ENCODE measurements around the gene TC2N.
A peak's percentile ranks its signal among the peaks of the same experiment; 100 is the strongest.
"Not testable (repeated sequence)": the region's sequence is repeated elsewhere in the genome, so short reads cannot be mapped to it uniquely, and the experiment has no call there.

TC2N gene

DNA sequence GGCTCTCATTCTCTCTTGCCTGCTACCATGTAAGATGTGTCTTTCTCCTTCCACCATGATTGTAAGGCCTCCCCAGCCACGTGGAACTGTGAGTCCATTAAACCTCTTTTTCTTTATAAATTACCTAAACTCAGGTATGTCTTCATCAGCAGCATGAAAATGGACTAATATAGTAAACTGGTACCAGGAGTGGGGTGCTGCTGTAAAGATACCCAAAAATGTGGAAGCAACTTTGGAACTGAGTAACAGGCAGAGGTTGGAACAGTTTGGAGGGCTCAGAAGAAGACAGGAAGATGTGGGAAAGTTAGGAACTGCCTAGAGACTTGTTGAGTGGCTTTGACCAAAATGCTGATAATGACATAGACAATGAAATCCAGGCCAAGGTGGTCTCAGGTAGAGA, 61.2 kb downstream of the TC2N start:
- DNase-seq, H3K4me3 Mint-ChIP-seq, H3K27ac Mint-ChIP-seq, H3K27me3 Mint-ChIP-seq: not testable (repeated sequence)
- H3K36me3 Mint-ChIP-seq (ENCODE audit: low read depth): peaks cover 71% of the 10 kb centered on the region
- H3K9me3 Mint-ChIP-seq: peaks cover 33% of the 10 kb centered on the region
- peaks cover 18% of the 10 kb centered on the region for H3K4me1 Mint-ChIP-seq (ENCODE audit: low read depth)

DNA sequence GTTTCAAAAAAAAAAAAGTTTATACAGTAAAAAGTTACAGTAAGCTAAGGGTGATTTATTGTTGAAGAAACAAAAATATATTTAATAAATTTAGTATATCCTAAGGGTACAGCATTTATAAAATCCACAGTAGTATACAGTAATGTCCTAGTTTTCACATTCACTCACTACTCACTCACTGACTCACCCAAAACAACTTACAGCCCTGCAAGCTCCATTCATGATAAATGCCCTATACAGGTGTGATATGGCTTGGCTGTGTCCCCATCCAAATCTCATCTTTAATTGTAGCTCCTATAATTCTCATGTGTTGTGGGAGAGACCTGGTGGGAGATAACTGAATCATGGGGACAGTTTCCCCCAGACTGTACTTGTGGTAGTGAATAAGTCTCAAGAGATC, 61.7 kb downstream of the TC2N start:
- H3K27me3 Mint-ChIP-seq: no peaks in the 10 kb centered on the region
- H3K27ac Mint-ChIP-seq: no peak overlapping the region
- DNase-seq: no peak
- peaks cover 18% of the 10 kb centered on the region for H3K4me1 Mint-ChIP-seq (ENCODE audit: low read depth)
- H3K4me3 Mint-ChIP-seq: no peak overlapping the region
- peaks cover 67% of the 10 kb centered on the region for H3K36me3 Mint-ChIP-seq (ENCODE audit: low read depth)
- peaks cover 33% of the 10 kb centered on the region for H3K9me3 Mint-ChIP-seq

DNA sequence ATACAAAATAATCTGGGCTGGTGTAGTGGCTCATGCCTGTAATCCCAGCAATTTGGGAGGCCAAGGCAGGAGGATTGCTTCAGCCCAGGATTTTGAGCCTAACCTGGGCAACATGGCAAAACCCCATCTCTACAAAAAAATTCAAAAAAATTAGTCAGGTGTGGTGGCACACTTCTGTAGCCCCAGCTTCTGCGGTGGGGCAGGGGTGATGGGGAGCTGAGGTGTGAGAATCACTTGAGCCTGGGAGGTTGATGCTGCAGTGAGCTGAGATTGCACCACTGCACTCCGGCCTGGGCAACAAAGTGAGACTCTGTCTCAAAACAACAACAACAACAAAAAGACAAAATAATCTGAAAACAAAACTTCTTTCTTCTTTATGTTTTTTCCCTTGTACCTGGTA, 66.0 kb downstream of the TC2N start:
- DNase-seq: no peak
- Mint-ChIP-seq H3K4me3 (no peak overlapping the region), H3K36me3 (ENCODE audit: low read depth) (peaks cover 36% of the 10 kb centered on the region), H3K27me3 (no peaks in the 10 kb centered on the region), H3K9me3 (peaks cover 7% of the 10 kb centered on the region), H3K4me1 (ENCODE audit: low read depth) (peaks cover 31% of the 10 kb centered on the region), H3K27ac (peak overlapping the region; percentile 37)

DNA sequence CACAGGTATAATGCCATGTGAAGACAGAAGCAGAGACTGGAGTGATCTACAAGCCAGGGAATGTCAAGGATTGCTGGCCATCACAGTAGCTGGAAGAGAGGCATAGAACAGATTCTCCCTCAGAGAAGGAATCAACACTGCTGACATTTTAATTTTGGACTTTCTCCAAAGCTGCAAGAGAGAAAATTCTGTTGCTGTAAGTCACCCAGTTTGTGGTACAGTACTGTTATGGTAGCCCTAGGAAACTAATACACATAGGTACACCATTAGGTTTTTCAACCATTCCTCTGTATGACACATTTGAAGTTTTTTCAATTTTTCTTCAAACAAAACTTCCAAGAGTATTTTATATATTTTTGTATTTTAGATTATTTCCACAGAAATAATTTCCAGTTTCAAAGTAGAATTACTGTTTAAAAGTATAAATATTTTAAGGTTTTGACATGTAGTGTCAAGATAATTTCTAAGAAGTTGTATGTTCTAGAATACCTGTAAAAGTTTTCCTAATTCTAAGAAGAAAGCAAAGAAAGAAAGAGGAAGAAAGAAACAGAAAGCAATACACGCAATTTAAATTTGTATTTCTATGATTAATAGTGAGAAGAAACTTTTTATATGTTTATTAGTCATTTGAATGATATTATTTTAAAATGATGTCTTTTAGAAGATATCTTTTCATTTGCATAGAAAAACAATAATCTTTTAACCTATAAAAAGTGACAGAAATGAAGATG, 70.6 kb downstream of the TC2N start:
- H3K27ac Mint-ChIP-seq: peak overlapping the region; percentile 88
- H3K36me3 Mint-ChIP-seq (ENCODE audit: low read depth): peaks cover 46% of the 10 kb centered on the region
- H3K27me3 Mint-ChIP-seq: no peaks in the 10 kb centered on the region
- H3K4me3 Mint-ChIP-seq: no peak overlapping the region
- no peak for DNase-seq
- H3K9me3 Mint-ChIP-seq: no peaks in the 10 kb centered on the region
- H3K4me1 Mint-ChIP-seq (ENCODE audit: low read depth): peaks cover 41% of the 10 kb centered on the region

DNA sequence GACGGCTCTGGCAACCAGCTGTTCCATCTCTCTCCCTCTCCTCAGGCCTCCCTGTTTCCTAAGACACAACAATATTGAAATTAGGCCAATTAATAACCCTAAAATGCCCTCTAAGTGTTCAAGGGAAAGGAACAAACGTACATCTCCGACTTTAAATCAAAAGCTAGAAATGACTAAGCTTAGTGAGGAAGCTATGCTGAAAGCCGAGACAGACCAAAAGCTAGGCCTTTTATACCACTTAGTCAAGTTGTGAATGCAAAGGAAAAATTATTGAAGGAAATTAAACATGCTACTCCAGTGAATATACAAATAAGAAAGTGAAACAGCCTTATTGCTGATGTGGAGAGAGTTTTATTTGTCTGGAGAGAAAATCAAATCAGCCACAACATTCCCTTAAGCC, 73.6 kb downstream of the TC2N start:
- peak overlapping the region; percentile 50 for H3K27ac Mint-ChIP-seq
- H3K4me3 Mint-ChIP-seq: peak overlapping the region; percentile 1
- no peaks in the 10 kb centered on the region for H3K9me3 Mint-ChIP-seq
- H3K36me3 Mint-ChIP-seq (ENCODE audit: low read depth): peaks cover 52% of the 10 kb centered on the region
- peaks cover 30% of the 10 kb centered on the region for H3K4me1 Mint-ChIP-seq (ENCODE audit: low read depth)
- H3K27me3 Mint-ChIP-seq: no peaks in the 10 kb centered on the region
- no peak for DNase-seq

DNA sequence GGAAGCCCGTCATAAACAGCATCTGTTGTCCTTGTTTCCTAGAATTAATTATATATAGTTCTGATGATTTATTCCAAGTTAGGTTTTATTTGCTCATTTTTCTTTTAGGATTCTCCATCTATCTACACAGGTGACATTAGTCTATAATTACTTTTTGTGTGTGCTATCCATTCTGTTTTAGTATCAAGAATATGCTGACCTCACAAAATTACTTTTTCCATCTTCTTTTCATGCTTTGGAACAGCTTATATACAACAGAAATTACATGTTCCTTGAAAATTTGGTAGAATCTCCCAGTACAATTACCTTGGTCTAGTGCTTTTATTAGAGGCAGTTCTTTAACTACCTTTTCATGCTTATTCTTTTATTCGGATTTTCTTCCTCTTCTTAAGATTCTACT, 81.1 kb downstream of the TC2N start:
- Mint-ChIP-seq H3K9me3 (no peaks in the 10 kb centered on the region), H3K4me3 (no peak overlapping the region), H3K4me1 (ENCODE audit: low read depth) (peaks cover 1% of the 10 kb centered on the region), H3K27ac (no peak overlapping the region), H3K36me3 (ENCODE audit: low read depth) (peaks cover 60% of the 10 kb centered on the region), H3K27me3 (no peaks in the 10 kb centered on the region)
- no peak for DNase-seq

DNA sequence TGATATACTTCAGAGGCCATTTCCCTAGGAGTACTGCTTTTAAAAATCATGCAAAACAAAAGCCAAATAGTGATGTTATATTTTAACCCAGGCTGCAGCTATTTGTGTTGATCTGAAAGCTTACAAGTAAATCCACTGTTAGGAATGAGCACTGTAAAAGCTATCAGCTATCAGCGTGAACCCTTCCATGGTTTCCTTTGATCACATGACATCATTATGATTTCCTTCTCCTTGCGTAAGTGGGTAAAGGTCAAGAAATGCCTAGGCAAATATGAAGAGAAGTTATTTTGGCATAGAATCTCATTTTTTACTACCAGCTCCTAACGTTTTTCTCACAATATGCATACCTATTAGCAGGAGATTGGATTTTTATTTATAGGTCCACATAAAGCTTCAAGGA, 86.9 kb downstream of the TC2N start:
- Mint-ChIP-seq H3K4me3 (no peak overlapping the region), H3K36me3 (ENCODE audit: low read depth) (peaks cover 40% of the 10 kb centered on the region), H3K27me3 (no peaks in the 10 kb centered on the region), H3K9me3 (no peaks in the 10 kb centered on the region), H3K4me1 (ENCODE audit: low read depth) (peaks cover 1% of the 10 kb centered on the region), H3K27ac (no peak overlapping the region)
- DNase-seq: no peak

DNA sequence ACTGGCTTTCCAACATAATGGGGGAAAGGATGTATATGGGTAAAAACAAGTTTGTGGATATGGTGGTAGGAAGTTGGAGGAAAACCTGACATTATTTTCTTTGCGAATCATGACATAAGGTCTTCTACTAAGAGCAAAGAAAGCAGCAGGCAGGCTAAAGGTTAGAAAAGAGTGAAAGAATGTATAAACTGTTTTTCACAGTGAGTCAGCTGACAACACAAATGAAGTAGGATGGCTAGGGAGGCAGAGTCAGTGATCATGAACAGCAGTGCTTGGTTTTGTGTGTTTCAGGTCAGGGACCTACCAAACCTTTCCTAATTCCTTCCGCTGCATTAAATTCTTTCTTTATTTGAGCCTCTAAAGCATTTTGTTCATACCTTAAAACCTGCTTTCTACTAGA, 89.1 kb downstream of the TC2N start:
- H3K27me3 Mint-ChIP-seq: no peaks in the 10 kb centered on the region
- no peak overlapping the region for H3K4me3 Mint-ChIP-seq
- peaks cover 23% of the 10 kb centered on the region for H3K36me3 Mint-ChIP-seq (ENCODE audit: low read depth)
- H3K9me3 Mint-ChIP-seq: no peaks in the 10 kb centered on the region
- no peak for DNase-seq
- H3K4me1 Mint-ChIP-seq (ENCODE audit: low read depth): peaks cover 14% of the 10 kb centered on the region
- H3K27ac Mint-ChIP-seq: no peak overlapping the region

DNA sequence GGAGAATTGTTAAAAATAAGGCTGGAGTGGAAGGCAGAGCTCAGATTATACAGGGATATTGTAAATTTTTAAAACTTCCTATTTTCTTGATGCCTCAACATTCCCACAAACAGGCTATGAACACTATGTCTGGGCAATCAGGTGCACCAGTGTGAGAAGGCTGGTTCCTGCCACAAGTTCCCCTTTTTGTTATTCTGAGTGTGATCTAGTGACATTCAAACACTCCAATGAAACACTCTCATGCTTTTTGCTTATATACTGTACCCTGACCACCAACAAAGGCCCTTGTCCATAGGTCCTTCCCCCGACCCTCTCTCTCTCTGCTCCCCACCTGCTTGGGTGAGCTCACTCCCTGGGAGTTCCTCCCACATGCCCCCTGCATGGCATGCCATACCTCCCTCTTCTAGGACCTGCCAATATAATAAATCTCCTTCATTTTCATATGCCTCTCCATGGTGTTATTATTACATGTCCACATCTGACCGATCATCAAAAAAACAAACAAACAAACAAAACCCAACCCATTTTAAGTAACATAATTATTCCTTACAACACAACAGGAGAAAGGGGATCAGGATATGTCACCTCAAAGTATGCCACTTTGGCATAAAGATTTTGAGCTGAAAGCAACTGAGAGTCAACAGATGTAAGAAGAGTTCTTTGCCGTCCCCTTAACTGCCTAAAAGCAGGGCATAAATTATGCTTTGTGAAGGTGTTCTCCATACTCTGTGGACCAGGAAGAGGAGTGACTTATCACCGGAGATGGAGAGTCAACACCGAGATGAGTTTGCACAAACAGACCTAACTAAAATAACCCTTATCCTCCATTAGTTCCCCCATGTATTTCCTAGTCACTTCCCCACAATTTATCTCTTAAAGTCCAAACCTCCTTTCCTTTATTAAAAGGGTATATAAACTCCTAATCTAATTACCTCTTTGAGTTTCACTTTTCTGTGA, 92.9 kb downstream of the TC2N start:
- Mint-ChIP-seq H3K36me3 (ENCODE audit: low read depth) (peaks cover 7% of the 10 kb centered on the region), H3K4me3 (no peak overlapping the region), H3K27me3 (no peaks in the 10 kb centered on the region), H3K9me3 (no peaks in the 10 kb centered on the region), H3K27ac (no peak overlapping the region), H3K4me1 (ENCODE audit: low read depth) (peaks cover 16% of the 10 kb centered on the region)
- DNase-seq: no peak

DNA sequence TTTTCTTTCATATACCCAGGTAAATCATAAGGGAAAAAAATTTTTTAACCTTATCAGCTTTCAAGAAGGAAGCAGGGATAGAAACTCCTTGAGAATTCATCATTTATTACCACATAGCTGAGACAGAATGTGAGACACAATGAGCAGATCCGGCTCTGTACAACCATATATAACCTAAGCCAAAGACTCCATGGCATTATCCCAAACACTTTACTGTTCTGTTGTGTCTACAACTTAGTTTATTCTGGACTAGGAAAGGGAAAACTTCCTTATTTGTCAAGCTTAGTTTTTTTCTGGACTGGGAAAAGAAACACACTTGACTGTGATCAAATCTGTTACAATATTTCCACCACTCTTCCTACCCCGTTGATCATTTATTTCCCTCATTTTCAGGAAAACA, 97.2 kb downstream of the TC2N start:
- no peaks in the 10 kb centered on the region for H3K27me3 Mint-ChIP-seq
- no peak overlapping the region for H3K27ac Mint-ChIP-seq
- no peak overlapping the region for H3K4me3 Mint-ChIP-seq
- DNase-seq: no peak
- no peaks in the 10 kb centered on the region for H3K9me3 Mint-ChIP-seq
- H3K36me3 Mint-ChIP-seq (ENCODE audit: low read depth): peaks cover 12% of the 10 kb centered on the region
- H3K4me1 Mint-ChIP-seq (ENCODE audit: low read depth): peaks cover 17% of the 10 kb centered on the region

DNA sequence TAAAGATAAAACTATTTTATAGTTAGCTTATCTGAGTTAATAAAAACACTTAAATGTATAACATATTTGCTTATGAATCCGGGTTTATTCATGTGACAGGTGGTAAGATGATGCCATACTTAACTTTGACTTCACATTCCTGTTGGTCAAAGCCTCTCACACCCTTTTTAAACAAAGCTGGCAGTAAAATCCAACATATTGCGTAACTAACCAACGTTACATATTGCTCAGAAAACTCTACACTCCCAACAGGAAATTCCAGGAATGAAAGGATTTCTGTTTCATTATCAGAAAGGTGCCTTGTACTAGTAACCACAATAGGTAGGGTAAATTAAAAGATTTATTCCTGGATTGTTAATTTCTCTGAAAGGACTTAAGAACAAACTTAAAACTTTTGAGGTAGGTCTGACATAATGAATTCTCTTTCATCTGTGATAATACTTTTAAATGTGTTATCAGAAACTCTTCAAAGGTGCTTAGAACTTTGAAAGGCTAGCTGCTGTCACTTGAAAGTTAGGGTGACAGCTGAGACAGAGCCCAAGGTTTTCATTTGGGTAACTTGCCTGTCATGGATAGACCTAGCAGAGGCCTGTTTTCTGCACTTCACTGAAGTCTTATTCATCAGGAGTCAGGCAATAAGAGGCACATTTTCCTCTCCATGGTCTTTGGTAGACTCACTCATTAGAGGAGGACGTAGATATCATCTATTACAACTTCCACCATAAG, 111.6 kb downstream of the TC2N start:
- no peak for DNase-seq
- Mint-ChIP-seq H3K4me3 (no peak overlapping the region), H3K27ac (no peak overlapping the region), H3K27me3 (no peaks in the 10 kb centered on the region), H3K9me3 (peaks cover 11% of the 10 kb centered on the region), H3K36me3 (ENCODE audit: low read depth) (peaks cover 22% of the 10 kb centered on the region), H3K4me1 (ENCODE audit: low read depth) (no peaks in the 10 kb centered on the region)

DNA sequence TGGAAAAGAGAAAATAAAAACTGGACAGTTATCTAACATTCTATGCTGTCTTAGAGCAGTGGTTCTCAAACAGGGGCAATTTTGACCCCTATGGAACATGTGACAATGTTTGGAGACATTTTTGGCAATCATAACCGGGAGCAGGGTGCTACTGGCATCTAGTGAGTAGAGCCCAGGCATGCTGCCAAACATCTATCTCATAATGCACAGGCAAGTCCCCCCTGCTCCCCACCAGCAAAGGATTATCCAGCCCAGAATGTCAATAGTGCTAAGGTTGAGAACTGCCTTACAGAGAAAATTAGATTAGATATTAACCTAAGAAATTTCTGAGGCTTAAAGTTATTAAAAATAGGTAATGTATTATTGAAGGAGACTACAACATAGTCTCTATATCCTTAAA, 112.5 kb downstream of the TC2N start:
- H3K4me1 Mint-ChIP-seq (ENCODE audit: low read depth): no peaks in the 10 kb centered on the region
- H3K9me3 Mint-ChIP-seq: peaks cover 5% of the 10 kb centered on the region
- H3K27me3 Mint-ChIP-seq: no peaks in the 10 kb centered on the region
- no peak overlapping the region for H3K4me3 Mint-ChIP-seq
- H3K36me3 Mint-ChIP-seq (ENCODE audit: low read depth): peaks cover 13% of the 10 kb centered on the region
- H3K27ac Mint-ChIP-seq: no peak overlapping the region
- DNase-seq: no peak

DNA sequence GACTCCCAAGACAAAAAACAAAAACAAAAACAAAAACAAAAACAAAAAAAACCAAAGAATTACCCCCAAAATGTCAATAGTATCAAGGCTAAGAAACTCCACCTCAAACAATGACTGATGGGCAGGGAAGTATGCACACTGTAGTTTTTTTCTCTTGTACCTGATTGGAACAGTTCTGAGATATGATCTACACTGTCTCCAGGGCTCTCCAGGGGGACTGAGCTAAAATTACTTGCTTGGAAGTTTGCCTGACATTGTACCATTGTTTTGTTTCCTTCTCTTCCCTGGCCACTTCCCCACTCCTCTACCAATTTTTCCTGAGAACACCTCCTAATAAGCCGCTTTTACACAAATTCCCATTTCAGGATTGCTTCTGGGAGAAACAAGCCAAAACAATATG, 113.2 kb downstream of the TC2N start:
- no peak for DNase-seq
- H3K27me3 Mint-ChIP-seq: no peaks in the 10 kb centered on the region
- H3K4me3 Mint-ChIP-seq: no peak overlapping the region
- H3K27ac Mint-ChIP-seq: no peak overlapping the region
- peaks cover 7% of the 10 kb centered on the region for H3K36me3 Mint-ChIP-seq (ENCODE audit: low read depth)
- no peaks in the 10 kb centered on the region for H3K4me1 Mint-ChIP-seq (ENCODE audit: low read depth)
- H3K9me3 Mint-ChIP-seq: peaks cover 4% of the 10 kb centered on the region

DNA sequence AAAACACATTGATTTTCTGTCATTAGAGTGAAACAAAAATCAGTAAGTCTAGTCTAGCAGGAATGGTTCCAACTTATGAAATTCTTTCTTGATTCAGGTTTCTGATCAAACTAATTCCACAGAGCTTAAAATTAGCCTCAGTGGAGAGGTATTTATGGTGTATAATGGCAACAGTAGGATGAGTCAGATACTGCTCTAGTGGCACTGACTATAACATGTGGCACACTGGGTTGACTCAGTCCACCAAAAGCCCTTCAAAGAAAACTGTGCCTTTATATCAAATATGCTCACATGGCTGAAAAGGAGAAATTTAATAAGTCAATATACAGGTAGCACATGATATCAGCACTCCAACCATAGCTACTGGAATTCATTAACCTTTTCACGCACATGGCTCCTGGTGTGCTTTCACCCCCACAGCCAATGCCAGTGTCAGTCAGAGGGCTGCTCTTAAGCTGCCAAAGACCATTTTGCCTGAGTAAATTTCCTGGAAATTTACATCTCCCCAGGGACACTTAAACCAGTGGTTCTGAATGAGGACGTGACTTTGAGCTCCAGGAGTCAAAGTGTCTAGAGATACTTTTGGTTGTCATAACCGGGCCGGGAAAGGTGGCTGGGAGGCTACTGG, 113.7 kb downstream of the TC2N start:
- Mint-ChIP-seq H3K4me1 (ENCODE audit: low read depth) (no peaks in the 10 kb centered on the region), H3K27me3 (no peaks in the 10 kb centered on the region), H3K4me3 (no peak overlapping the region), H3K27ac (no peak overlapping the region), H3K36me3 (ENCODE audit: low read depth) (peaks cover 2% of the 10 kb centered on the region), H3K9me3 (no peaks in the 10 kb centered on the region)
- no peak for DNase-seq

Measured in activated T-cell treated with anti-CD3 and anti-CD28 coated beads, Interleukin-2, amount 50 U/mL, for 24 hours (primary cell).